C1 segment of cervical spinal cord (tissue), 14 donors: ENCODE results near the gene KLHL21.
"Not testable (repeated sequence)": the region's sequence is repeated elsewhere in the genome, so short reads cannot be mapped to it uniquely, and the experiment has no call there.

Source experiments
- DNase-seq, 14 donors: peaks; one replicate each; lab custom pipeline; 2025; lab: John Stamatoyannopoulos, UW

KLHL21 gene

DNA sequence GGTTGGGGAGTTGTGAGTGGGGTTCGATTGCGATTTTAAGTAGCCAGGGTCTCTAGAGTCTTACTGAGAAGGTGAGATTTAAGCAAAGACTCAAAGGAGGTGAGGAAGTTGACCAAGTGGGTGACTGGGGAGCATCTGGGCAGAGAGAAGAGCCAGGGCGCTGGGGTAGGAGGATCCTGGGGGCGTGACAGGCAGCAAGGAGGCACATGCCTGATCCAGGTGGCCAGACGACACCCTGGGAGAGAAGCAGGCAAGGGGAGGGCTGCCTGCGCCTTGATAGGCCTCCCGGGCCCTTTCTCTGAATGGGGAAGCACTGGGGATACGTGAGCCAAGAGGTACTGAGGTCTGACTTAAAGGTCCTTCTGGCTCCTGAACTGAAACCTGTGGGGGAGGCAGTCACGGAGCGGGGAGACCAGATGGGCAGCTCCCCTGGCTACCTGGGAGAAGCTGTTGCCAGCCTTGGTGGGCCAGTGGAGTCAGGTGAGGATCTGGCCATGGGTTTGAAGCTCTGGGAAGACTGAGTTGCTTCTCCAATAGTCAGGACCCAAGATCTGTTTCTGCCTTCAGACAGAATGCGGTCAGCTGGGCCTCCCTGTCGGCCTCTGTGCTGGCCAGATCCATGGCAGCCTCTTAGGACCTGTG lies 17.5 kb downstream of the KLHL21 start:
- peak in 1 of 14 donors; percentile 51 for DNase-seq

DNA sequence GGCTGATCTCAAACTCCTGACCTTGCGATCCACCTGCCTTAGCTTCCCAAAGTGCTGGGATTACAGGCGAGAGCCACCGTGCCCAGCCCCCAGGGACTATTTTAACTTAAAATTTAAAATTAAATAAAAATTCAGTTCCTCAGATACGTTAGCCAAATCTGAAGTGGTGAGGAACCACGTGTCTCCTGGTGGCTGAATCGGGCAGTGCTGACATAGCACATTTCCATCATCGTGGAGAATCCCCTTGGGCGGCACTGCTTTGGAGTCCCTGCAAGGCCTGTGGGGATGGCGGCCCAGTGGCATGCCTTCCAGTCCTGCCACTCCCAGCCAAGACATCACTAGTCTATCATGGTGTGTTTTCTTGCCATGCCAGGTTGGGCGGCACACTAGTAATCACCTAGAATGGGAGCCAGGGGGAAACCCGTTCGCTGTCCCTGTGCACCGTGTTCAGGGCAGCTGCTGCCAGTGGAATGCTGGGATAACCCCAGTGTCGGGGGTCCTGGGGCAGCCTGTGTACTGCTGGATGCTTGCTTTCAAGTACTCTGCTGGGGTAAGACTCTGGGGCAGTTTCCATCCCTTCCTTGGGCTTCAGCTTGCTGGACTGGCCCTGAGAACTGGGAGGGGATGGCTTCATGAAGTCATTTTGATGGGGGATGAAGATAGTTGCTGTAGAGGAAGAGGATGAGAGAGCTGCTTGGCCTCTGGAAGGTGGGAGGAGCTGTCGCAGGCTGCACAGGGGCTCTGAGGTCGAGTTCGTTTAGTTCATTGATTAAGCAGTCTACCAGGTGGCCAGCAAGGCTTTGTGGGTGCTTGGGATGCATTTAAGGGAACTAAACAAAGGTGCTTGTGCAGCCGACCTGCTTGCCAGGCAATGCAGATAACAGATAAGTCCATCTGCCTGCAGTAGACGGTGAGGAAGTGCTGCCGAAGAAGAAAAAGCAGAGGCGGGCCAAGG lies 18.3 kb downstream of the KLHL21 start:
- no peak for DNase-seq

DNA sequence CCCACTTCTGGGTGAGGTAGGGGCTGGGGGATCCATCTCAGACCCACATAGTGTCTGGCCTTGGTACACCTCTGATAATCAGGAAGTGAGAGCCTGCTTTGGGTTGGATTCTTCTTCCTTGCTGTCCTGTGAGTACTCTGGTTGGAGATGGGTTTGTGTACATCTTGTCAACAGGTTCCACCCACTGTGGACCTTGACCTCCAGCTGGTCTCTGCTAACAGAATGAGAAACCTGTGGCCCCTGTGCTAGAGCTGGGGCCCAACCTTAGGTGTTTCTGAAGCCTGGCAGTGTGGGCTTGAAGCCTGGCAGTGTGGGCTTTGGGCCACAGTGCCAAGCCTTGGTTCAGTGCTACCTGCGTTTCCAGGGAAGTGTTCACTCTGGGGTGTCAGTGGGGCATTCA lies 20.3 kb downstream of the KLHL21 start:
- no peak for DNase-seq

DNA sequence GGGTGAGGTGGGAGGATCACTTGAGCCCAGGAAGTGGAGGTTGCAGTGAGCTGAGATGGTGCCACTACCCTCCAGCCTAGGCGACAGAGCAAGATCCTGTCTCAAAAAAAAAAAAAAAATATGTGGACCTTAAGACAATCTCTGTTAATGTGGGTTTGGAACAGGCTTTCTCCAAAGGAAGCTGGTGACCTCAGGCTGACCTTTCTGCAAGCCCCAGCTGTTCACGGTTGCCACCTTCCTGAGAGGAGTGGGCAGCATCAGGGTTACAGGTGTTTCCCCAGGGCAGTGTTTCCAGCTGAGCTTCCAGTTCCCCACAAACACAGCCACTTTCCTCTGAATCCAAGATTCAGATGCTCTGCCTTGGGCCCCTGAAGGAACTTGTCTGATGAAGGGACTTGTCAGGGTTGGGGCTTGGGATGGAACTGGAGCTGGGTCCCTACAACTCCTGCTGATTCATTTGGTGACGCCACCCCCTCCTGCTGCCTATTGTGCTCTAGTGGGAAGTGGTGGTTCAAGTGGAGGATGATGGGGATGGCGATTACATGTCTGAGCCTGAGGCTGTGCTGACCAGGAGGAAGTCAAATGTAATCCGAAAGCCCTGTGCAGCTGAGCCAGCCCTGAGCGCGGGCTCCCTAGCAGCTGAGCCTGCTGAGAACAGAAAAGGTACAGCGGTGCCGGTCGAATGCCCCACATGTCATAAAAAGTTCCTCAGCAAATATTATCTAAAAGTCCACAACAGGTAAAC lies 20.9 kb downstream of the KLHL21 start:
- peak in 2 of 14 donors; percentile 11 to 30 for DNase-seq

DNA sequence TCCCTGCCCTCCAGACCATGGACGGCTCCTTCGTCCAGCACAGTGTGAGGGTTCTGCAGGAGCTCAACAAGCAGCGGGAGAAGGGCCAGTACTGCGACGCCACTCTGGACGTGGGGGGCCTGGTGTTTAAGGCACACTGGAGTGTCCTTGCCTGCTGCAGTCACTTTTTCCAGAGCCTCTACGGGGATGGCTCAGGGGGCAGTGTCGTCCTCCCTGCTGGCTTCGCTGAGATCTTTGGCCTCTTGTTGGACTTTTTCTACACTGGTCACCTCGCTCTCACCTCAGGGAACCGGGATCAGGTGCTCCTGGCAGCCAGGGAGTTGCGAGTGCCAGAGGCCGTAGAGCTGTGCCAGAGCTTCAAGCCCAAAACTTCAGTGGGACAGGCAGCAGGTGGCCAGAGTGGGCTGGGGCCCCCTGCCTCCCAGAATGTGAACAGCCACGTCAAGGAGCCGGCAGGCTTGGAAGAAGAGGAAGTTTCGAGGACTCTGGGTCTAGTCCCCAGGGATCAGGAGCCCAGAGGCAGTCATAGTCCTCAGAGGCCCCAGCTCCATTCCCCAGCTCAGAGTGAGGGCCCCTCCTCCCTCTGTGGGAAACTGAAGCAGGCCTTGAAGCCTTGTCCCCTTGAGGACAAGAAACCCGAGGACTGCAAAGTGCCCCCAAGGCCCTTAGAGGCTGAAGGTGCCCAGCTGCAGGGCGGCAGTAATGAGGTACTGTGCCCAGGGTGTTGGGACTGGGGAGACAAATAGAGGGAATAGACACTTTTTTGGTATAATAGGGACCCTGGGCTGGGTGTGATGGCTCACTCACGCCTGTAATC lies 21.9 kb downstream of the KLHL21 start:
- peak in 1 of 14 donors; percentile 35 for DNase-seq

DNA sequence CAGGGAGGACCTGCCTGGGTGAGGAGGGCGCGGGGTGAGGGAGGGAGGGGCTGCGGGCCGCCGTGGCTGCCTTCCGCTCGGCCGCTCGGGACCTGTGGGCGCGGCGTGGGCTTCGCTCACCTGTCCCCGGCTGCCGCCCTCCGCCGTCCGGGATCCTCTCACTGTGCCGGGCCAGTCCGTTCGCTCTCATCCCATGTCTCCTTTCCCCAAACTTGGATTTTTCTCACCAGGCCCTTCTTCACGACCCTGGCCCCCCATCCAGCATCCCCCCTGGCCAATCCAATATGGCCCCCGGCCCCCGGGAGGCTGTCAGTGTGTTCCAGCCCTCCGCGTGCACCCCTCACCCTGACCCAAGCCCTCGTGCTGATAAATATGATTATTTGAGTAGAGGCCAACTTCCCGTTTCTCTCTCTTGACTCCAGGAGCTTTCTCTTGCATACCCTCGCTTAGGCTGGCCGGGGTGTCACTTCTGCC lies 22.5 kb downstream of the KLHL21 start:
- DNase-seq = no peak

DNA sequence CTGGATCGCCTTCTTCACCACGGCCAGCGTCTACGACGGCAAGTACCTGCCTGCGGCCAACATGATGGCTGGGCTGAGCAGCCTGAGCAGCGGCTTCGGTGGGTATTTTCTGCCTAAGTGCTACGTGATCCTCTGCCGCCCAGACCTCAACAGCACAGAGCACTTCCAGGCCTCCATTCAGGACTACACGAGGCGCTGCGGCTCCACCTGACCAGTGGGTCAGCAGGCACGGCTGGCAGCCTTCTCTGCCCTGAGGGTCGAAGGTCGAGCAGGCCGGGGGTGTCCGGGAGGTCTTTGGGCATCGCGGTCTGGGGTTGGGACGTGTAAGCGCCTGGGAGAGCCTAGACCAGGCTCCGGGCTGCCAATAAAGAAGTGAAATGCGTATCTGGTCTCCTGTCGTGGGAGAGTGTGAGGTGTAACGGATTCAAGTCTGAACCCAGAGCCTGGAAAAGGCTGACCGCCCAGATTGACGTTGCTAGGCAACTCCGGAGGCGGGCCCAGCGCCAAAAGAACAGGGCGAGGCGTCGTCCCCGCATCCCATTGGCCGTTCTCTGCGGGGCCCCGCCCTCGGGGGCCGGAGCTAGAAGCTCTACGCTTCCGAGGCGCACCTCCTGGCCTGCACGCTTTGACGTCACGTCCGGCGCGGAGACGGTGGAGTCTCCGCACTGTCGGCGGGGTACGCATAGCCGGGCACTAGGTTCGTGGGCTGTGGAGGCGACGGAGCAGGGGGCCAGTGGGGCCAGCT lies 23.1 kb downstream of the KLHL21 start, which contains the start of gene ZBTB48:
Gene ZBTB48 (plus strand): TSS at position 621 of the 745 bp plus-strand sequence. CDS start 616 bp downstream, outside the sequence.
- peak; percentile 85 to 99 (median 96) for DNase-seq

DNA sequence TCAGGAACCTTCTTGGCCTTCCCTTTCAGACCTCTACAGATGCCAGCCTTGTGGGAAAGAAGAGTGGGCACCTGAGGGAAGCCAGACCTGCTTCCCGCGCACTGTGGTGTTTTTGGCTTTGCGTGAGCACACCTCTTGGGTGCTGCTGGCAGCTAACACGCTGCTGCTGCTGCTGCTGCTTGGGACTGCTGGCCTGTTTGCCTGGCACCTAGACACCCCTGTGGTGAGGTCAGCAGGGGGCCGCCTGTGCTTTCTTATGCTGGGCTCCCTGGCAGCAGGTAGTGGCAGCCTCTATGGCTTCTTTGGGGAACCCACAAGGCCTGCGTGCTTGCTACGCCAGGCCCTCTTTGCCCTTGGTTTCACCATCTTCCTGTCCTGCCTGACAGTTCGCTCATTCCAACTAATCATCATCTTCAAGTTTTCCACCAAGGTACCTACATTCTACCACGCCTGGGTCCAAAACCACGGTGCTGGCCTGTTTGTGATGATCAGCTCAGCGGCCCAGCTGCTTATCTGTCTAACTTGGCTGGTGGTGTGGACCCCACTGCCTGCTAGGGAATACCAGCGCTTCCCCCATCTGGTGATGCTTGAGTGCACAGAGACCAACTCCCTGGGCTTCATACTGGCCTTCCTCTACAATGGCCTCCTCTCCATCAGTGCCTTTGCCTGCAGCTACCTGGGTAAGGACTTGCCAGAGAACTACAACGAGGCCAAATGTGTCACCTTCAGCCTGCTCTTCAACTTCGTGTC lies 23.9 kb downstream of the KLHL21 start:
- DNase-seq = peak in 2 of 14 donors; percentile 31 to 50

DNA sequence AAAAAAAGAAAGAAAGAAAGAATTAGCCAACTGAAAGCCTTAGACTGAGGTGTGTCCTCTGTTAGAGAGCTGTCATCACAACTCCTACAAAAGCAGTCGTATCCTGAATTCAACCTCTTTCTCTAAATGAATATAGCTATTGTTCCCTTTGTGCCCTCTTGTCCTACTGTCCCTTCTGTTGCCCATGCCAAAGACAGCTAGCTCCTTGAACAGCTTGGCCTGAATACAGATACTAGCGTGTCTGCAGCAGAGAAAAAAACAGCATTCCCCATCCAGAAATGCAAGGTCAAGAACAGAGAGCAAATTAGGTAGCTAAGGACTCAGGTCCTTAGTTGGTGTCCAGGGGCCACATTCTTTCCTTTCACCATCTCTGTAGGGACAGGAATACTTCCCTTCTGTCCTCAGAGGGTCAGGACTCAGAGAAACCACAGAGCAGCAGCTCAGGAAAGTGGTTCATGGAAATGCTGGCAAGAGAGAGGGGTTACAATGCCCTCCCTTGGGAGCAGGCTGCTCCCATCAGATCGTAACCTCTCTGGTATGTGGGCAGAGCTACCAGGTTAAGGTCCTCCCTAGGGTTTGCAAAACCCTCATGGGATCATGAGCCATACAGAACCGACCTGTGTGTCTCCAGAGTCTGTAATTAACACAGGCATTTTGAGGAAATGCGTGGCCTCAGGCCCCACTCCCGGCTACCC lies 24.7 kb downstream of the KLHL21 start:
- DNase-seq = peak in 1 of 14 donors; percentile 5

DNA sequence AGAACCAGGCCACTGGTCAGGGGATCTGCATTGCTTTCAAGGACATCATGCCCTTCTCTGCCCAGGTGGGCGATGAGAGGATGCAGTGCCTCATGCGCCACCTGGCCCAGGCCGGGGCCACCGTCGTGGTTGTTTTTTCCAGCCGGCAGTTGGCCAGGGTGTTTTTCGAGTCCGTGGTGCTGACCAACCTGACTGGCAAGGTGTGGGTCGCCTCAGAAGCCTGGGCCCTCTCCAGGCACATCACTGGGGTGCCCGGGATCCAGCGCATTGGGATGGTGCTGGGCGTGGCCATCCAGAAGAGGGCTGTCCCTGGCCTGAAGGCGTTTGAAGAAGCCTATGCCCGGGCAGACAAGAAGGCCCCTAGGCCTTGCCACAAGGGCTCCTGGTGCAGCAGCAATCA lies 27.9 kb downstream of the KLHL21 start:
- DNase-seq = no peak

DNA sequence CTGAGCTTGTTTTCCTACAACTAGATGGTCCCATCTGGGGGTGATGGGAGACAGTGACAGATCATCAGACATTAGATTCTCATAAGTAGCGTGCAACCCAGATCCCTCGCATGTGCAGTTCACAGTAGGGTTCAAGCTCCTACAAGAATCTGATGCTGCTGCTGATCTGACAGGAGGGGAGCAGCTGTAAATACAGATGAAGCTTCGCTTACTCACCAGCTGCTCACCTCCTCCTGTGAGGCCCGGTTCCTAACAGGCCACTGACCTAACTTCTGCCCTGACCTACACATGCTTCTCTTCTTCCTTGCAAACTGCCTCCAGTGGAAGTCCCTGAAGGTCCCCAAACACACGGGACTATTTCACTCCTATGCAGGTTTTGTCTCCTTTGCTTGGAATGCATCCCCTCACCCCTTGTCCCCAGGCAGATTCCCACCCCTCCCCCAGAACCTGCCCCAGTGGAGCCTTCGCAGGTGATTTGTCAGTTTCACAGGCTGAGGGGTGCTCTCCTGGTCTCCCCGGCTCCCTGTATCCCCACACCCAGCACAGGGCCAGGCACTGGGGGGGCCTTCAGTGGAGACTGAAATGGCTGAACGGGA lies 28.5 kb downstream of the KLHL21 start:
- DNase-seq = no peak

DNA sequence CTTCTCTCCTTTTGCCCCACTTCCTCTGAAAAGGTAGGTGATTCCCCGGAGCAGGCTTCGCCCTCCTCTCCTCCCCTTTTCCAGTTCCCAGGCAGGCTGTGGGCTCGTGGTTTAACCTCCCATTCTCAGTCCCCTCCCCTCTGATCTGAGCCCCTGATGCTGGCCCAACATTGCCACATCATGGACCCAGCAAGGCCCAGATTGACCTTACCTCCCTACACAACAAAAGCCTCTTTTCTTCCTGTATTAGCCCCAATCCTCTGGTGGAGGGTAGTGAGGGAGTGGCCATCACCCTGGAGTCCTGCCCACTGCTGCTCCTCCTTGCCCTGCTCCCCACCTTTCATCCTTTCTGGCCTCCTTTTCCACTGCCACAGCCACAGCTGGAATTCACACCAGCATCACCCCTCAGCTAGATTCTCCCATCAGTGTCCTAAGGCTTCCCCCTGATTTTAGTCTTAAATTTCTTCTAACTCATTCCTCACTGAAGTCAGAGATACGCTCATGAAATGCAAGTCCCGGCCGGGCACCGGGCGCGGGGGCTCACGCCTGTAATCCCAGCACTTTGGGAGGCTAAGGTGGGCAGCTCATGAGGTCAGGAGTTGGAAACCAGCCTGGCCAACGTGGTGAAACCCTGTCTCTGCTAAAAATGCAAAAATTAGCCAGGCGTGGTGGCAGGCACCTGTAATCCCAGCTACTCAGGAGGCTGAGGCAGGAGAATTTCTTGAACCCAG lies 29.9 kb downstream of the KLHL21 start:
- no peak for DNase-seq

DNA sequence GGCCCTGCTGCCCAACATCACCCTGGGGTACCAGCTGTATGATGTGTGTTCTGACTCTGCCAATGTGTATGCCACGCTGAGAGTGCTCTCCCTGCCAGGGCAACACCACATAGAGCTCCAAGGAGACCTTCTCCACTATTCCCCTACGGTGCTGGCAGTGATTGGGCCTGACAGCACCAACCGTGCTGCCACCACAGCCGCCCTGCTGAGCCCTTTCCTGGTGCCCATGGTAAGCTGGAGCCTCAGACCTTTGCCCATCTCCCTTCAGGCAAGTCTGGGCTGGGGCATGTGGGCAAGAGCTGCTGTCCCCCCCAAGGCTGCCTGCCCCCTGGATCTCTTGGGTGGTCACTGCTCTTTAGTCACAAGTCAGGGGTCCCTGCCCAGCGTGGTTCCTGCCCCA lies 31.7 kb downstream of the KLHL21 start:
- DNase-seq = no peak

DNA sequence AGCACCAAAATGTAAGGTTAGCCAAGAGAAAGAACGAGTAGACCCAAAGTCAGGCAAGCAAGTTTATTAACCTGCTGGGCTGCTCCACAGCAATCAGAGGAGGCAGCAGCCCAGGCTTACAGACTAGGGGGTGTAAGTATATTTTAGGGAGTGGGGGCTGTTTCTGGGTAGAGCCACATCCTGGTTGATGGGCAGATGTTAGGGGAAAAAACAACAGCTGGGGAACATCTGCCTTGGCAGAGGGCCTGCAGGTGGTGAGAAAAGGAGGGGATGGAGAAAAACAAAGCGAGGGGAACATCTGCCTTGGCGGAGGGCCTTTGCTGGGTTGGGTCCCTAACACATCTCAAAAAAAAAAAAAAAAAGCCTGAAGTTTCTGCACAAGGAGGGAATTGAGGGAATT lies 32.6 kb downstream of the KLHL21 start:
- DNase-seq = no peak

DNA sequence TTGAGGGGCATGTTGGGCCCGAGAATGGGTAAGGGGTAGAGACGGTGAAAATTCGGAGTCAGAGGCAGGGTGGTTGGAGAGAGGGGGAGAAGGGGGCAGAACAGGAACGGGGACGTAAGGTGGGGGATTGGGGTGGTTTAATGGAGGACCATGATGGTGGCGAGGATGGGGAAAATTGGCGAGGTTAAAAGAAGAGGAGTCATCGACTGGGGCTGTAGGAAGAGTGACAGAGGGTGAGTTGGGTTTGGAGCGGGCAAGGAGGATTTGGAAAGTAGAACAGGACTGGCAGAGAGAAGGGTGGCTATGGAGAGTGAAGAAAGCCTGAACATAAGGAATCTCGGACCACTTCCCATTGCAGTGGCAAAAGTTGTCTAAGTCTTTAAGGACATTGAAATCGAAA lies 33.6 kb downstream of the KLHL21 start:
- DNase-seq = no peak

DNA sequence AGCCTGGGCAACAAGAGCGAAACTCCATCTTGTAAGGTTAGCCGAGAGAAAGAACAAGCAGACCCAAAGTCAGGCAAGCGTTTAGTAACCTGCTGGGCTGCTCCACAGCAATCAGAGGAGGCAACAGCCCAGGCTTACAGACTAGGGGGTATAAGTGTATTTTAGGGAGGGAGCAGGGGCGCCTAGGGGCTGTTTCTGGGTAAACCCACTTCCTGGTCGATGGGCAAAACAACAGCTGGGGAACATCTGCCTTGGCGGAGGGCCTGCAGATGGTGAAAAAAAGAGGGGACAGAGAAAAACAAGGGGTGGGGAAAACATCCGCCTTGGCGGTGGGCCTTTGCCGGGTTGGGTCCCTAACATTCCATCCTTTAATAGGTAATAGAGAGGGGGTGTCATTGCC lies 42.4 kb downstream of the KLHL21 start:
- no peak for DNase-seq

DNA sequence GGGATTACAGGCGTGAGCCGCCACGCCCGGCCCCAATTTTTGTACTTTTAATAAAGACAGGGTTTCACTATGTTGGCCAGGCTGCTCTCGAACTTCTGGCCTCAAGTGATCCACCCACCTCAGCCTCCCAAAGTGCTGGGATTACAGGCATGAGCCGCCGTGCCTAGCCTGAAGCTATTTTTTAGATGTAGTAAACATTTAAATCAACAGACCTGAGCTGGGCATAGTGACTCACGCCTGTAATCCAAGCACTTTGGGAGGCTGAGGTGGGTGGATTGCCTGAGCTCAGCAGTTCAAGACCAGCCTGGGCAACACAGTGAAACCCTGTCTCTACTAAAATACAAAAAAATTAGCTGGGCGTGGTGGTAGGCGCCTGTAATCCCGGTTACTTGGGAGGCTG lies 43.5 kb downstream of the KLHL21 start:
- not testable (repeated sequence) for DNase-seq

DNA sequence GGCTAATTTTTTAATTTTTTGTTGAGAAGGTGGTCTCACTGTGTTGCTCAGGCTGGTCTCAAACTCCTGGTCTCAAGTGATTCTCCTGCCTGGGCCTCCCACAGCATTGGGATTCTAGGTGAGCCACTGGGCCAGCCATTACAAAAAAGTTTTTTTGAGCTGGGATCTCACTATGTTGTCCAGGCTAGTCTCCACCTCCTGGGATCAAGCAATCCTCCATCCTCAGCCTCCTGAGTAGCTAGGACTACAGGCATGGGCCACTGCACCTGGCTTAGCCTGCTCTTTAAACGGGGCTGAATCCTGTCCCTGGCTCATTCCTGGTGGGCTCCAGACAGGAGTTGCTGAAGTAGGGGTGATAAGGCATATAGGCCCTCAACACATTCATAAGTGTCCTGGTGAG lies 45.1 kb downstream of the KLHL21 start:
- no peak for DNase-seq
